Transverse colon (tissue), 4 donors: ENCODE measurements around the gene RMI2. TPM values are rescaled to one million over a fixed set of nuclear protein-coding genes. Genes with fewer than 3 reads are reported as not detected.

ENCODE experiments used
- DNase-seq: peaks from one replicate; pipeline ENCODE4 v3.0.0-alpha.2; 2019
- H3K27ac ChIP-seq, 4 donors: fragments of 200-600 bp; sonication (generic); 2 replicates each; pipeline ENCODE4 v1.5.1; 2016 to 2018; ENCODE audit warnings: inconsistent platforms in 4 of 4
- H3K27me3 ChIP-seq: fragments of 200-600 bp; sonication (generic); 2 replicates; pipeline ENCODE4 v1.5.1; 2017; ENCODE audit warnings: inconsistent platforms
- H3K36me3 ChIP-seq, 4 donors: fragments of 200-600 bp; sonication (generic); 2 replicates each; pipeline ENCODE4 v1.5.1; 2017 to 2019; ENCODE audit warnings: inconsistent platforms in 4 of 4
- H3K4me1 ChIP-seq, 4 donors: fragments of 200-600 bp; sonication (generic); 2 replicates each; pipeline ENCODE4 v1.5.1; 2017 to 2020; ENCODE audit warnings: inconsistent platforms in 4 of 4
- H3K4me3 ChIP-seq, 4 donors: fragments of 200-600 bp; sonication (generic); 1 replicate in 1 of 4; 2 replicates in 3 of 4; pipeline versions ENCODE4 v1.5.1 to v1.6.1; 2017 to 2019; ENCODE audit warnings: inconsistent platforms in 4 of 4
- H3K9me3 ChIP-seq, 2 donors: fragments of 200-600 bp; sonication (generic); 2 replicates each; pipeline ENCODE4 v1.5.1; 2017 to 2019; ENCODE audit warnings: inconsistent platforms in 2 of 2
- CTCF ChIP-seq, 5 experiments: fragments of 200-600 bp in 3 of 5; fragments of 450-650 bp in 2 of 5; sonication (generic) in 3 of 5; IDR thresholded peaks; 1 replicate in 2 of 5; 2 replicates in 3 of 5; pipeline ENCODE4 v1.5.1; 2016 to 2017; ENCODE audit warnings: antibody characterized with exemption in 5 of 5, inconsistent platforms in 3 of 5, mild to moderate bottlenecking in 2 of 5, moderate library complexity in 1 of 5
- EP300 ChIP-seq: sonication (generic); formaldehyde crosslinking; IDR thresholded peaks from one replicate; pipeline ENCODE4 v1.6.1; 2017; ENCODE audit warnings: antibody characterized with exemption, low read depth
- POLR2A ChIP-seq: fragments of 450-650 bp; IDR thresholded peaks from one replicate; pipeline ENCODE4 v1.6.1; 2016; ENCODE audit warnings: antibody characterized with exemption, mild to moderate bottlenecking, moderate library complexity
- POLR2AphosphoS5 ChIP-seq, 3 donors: sonication (generic); formaldehyde crosslinking; IDR thresholded peaks; one replicate each; pipeline ENCODE4 v1.6.1; 2016; ENCODE audit warnings: antibody characterized with exemption in 3 of 3
- WGBS, 2 donors: methylation state at CpG; one replicate each; pipeline ENCODE4 v1.1.5; 2018; ENCODE audit warnings: low coverage in 1 of 2; 5-methylcytosine and 5-hydroxymethylcytosine counted together
- in situ Hi-C, 4 donors: fragments of 200-750 bp; cut with MboI; loops; one replicate each; pipeline versions ENCODE4 v1.15.0 to v1.15.1; 2017; ENCODE audit warnings: low sequenced_read_pairs in 3 of 4, low pct_ligation_motif_present in 1 of 4, low pct_unique_long_range_greater_than_20kb in 1 of 4
- intact Hi-C: fragments of 100-400 bp; cut with DNase I; formaldehyde crosslinking; loops from one replicate; pipeline ENCODE4 v1.15.1; 2023; ENCODE audit warnings: low total_unique reads
- total RNA-seq, 4 donors: library from RNA; depleted of rRNA; stranded (reverse); fragments of >200 nt; gene quantifications; one replicate each; pipeline ENCODE4 v1.1.0, GENCODE V29; 2016

RMI2 gene
- total RNA-seq, 4 donors from 2014 or later, result 2.3 to 2.9 TPM; not detected in 2

- peaks cover 0 to 5% (median under 1%) of the 10 kb centered on the region in 4 donors for H3K4me1 ChIP-seq
- intact Hi-C loops (no loop called here), in situ Hi-C loops (no loop called here)
- peak overlapping the region in 1 of 4 donors; percentile 41 for H3K27ac ChIP-seq
- TF ChIP-seq POLR2AphosphoS5 (IDR thresholded peaks at IDR 0.05) (peak in 1 of 3 donors; percentile 23), POLR2A (no peak)
- WGBS, 2 donors, result 65 to 78% methylated on average over 7 of the region's 7 CpGs
- no peak for DNase-seq
- no peaks in the 10 kb centered on the region for H3K27me3 ChIP-seq
- no peak overlapping the region for H3K4me3 ChIP-seq
- H3K9me3 ChIP-seq, result no peaks in the 10 kb centered on the region
- no peaks in the 10 kb centered on the region for H3K36me3 ChIP-seq
Measured at GRCh38 chr16:11306997-11307638, 38.1 kb upstream of the RMI2 start.

GRCh38 chr16:11307639-11308492, 37.4 kb upstream of the RMI2 start:
- Histone ChIP-seq H3K9me3 (no peaks in the 10 kb centered on the region), H3K36me3 (no peaks in the 10 kb centered on the region), H3K4me3 (no peak overlapping the region), H3K4me1 (peaks cover 0 to 12% (median 8%) of the 10 kb centered on the region in 4 donors), H3K27ac (peak overlapping the region in 2 of 4 donors; percentile 21 to 41), H3K27me3 (no peaks in the 10 kb centered on the region)
- WGBS, 2 donors, result 87 to 89% methylated on average over 5 to 20 of the region's 21 CpGs
- intact Hi-C loops (no loop called here), in situ Hi-C loops (no loop called here)
- TF ChIP-seq CTCF (IDR thresholded peaks at IDR 0.05) (no peak), POLR2AphosphoS5 (IDR thresholded peaks at IDR 0.05) (no peak)
- no peak for DNase-seq

GRCh38 chr16:11308493-11309283, 36.6 kb upstream of the RMI2 start:
- H3K4me3 ChIP-seq, result no peak overlapping the region
- TF ChIP-seq CTCF (IDR thresholded peaks at IDR 0.05) (no peak), EP300 (no peak), POLR2A (no peak), POLR2AphosphoS5 (IDR thresholded peaks at IDR 0.05) (no peak)
- no peak overlapping the region for H3K27ac ChIP-seq
- peaks cover 0 to 13% (median 10%) of the 10 kb centered on the region in 4 donors for H3K4me1 ChIP-seq
- in situ Hi-C loops (no loop called here), intact Hi-C loops (no loop called here)
- no peaks in the 10 kb centered on the region for H3K36me3 ChIP-seq
- DNase-seq, result peak; percentile 52
- H3K27me3 ChIP-seq, result no peaks in the 10 kb centered on the region
- WGBS, 2 donors, result 77% methylated on average over 9 of the region's 15 CpGs; no CpG with 5 or more reads in 1 of the 2 donors
- no peaks in the 10 kb centered on the region for H3K9me3 ChIP-seq

GRCh38 chr16:11309895-11310633, 35.2 kb upstream of the RMI2 start:
- no peak for DNase-seq
- intact Hi-C loops, result no loop called here
- peak overlapping the region in 1 of 4 donors; percentile 52 for H3K27ac ChIP-seq
- no peaks in the 10 kb centered on the region for H3K9me3 ChIP-seq
- TF ChIP-seq EP300, result no peak
- TF ChIP-seq POLR2AphosphoS5 (IDR thresholded peaks at IDR 0.05), result no peak
- no peak for TF ChIP-seq CTCF (IDR thresholded peaks at IDR 0.05)
- no peak for TF ChIP-seq POLR2A
- in situ Hi-C loops, result no loop called here
- H3K27me3 ChIP-seq, result no peaks in the 10 kb centered on the region
- peaks cover 0 to 13% (median 10%) of the 10 kb centered on the region in 4 donors for H3K4me1 ChIP-seq
- H3K4me3 ChIP-seq, result no peak overlapping the region
- H3K36me3 ChIP-seq, result no peaks in the 10 kb centered on the region
- WGBS, 2 donors, result 42 to 65% methylated on average over 2 to 9 of the region's 9 CpGs
